Astrocyte (in vitro differentiated cells and primary cell): ENCODE measurements around the gene GRM4. TPM values are rescaled to one million over a fixed set of nuclear protein-coding genes. Genes with fewer than 3 reads are reported as not detected.

ENCODE experiments used
- DNase-seq: peaks from one replicate; pipeline ENCODE4 v3.0.0-alpha.2; 2010; ENCODE audit warnings: low read depth
- FAIRE-seq: peaks from 2 replicates; lab custom pipeline; 2011; peaks lifted over from hg19 to GRCh38; lab: Jason Lieb, UNC
- H2AFZ ChIP-seq: 2 replicates; pipeline ENCODE4 v1.6.0; 2012; ENCODE audit warnings: low read depth, low read length, inconsistent platforms
- H3K27ac ChIP-seq: 2 replicates; pipeline ENCODE4 v1.5.1; 2011; ENCODE audit warnings: low read depth, low read length, inconsistent platforms
- H3K27me3 ChIP-seq: 2 replicates; pipeline ENCODE4 v1.6.0; 2011; ENCODE audit warnings: low read length, inconsistent platforms; ENCODE audit not compliant: insufficient read depth
- H3K36me3 ChIP-seq: 2 replicates; pipeline ENCODE4 v1.5.1; 2011; ENCODE audit warnings: low read length, inconsistent platforms; ENCODE audit not compliant: insufficient read depth
- H3K4me1 ChIP-seq: 2 replicates; pipeline ENCODE4 v1.5.1; 2011; ENCODE audit warnings: low read length, inconsistent platforms; ENCODE audit not compliant: insufficient read depth
- H3K4me2 ChIP-seq: 2 replicates; pipeline ENCODE4 v1.6.0; 2012; ENCODE audit warnings: low read length, inconsistent platforms
- H3K4me3 ChIP-seq: 2 replicates; pipeline ENCODE4 v1.5.1; 2011; ENCODE audit warnings: low read depth, mild to moderate bottlenecking, low read length, inconsistent platforms; ENCODE audit not compliant: insufficient read depth
- H3K79me2 ChIP-seq: 2 replicates; pipeline ENCODE4 v1.6.0; 2012; ENCODE audit warnings: mild to moderate bottlenecking, low read length, inconsistent platforms; ENCODE audit not compliant: insufficient read depth
- H3K9ac ChIP-seq: 2 replicates; pipeline ENCODE4 v1.6.0; 2012; ENCODE audit warnings: mild to moderate bottlenecking, low read length, inconsistent platforms
- H3K9me3 ChIP-seq: 2 replicates; pipeline ENCODE4 v1.5.1; 2012; ENCODE audit warnings: low read depth, mild to moderate bottlenecking, low read length, inconsistent platforms; ENCODE audit not compliant: insufficient read depth
- H4K20me1 ChIP-seq: 2 replicates; pipeline ENCODE4 v1.6.0; 2012; ENCODE audit warnings: low read length, inconsistent platforms; ENCODE audit not compliant: insufficient read depth
- H3K27ac Mint-ChIP-seq: one replicate; pipeline ENCODE4 v1.8.0; 2021; ENCODE audit warnings: mild to moderate bottlenecking, mixed read lengths; ENCODE audit not compliant: unreplicated experiment
- H3K27me3 Mint-ChIP-seq: one replicate; pipeline ENCODE4 v1.8.0; 2021; ENCODE audit warnings: low read depth, mixed read lengths; ENCODE audit not compliant: unreplicated experiment
- H3K36me3 Mint-ChIP-seq: one replicate; pipeline ENCODE4 v1.8.0; 2021; ENCODE audit warnings: low read depth, mixed read lengths; ENCODE audit not compliant: unreplicated experiment
- H3K4me1 Mint-ChIP-seq: one replicate; pipeline ENCODE4 v1.8.0; 2021; ENCODE audit warnings: low read depth, mixed read lengths; ENCODE audit not compliant: unreplicated experiment
- H3K4me3 Mint-ChIP-seq: one replicate; pipeline ENCODE4 v1.8.0; 2021; ENCODE audit warnings: mild to moderate bottlenecking, moderate library complexity, mixed read lengths; ENCODE audit not compliant: unreplicated experiment
- H3K9me3 Mint-ChIP-seq: one replicate; pipeline ENCODE4 v1.8.0; 2021; ENCODE audit warnings: mild to moderate bottlenecking, mixed read lengths; ENCODE audit not compliant: unreplicated experiment
- EZH2 ChIP-seq: IDR thresholded peaks from 2 replicates; pipeline ENCODE4 v1.6.1; 2012; ENCODE audit warnings: mild to moderate bottlenecking, low read length, inconsistent platforms; ENCODE audit not compliant: insufficient read depth
- total RNA-seq: library from RNA; stranded (reverse); gene quantifications from 2 replicates; pipeline ENCODE4 v1.2.1, GENCODE V29; 2021
- TF ChIP-seq, protein P1 (sequence below): IDR thresholded peaks from 2 replicates; pipeline ENCODE4 v1.5.1; 2011; ENCODE audit warnings: low read depth, mild to moderate bottlenecking, inconsistent platforms, low read length, moderate library complexity; ENCODE audit not compliant: insufficient read depth

GRM4 gene
- total RNA-seq, 1 donor from 2014 or later, result 0.30 TPM

DNA sequence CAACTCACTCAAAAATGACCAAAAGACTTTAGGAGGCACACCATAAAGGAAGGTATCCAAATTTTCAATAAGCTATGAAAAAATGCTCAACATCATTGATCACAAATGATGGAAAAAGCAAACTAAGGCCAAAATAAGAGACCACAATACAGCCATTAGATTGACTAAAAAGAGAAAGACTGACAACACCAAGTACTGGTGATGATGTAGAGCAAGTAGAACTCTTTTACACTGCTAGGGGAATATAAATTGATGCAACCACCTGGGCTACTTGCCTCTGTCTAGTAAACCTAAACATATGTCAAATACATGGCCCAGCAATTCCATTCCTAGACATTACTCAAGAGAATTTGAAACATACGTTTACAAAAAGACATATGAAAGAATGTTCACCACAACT is 148.6 kb downstream of the GRM4 start:
- no peaks in the 10 kb centered on the region for H3K36me3 ChIP-seq
- no peaks in the 10 kb centered on the region for H3K79me2 ChIP-seq
- no peak for FAIRE-seq
- Mint-ChIP-seq H3K27me3 (peaks cover 40% of the 10 kb centered on the region), H3K27ac (no peak overlapping the region), H3K4me1 (no peaks in the 10 kb centered on the region), H3K36me3 (peaks cover 2% of the 10 kb centered on the region), H3K9me3 (peaks cover 4% of the 10 kb centered on the region), H3K4me3 (no peak overlapping the region)
- no peak overlapping the region for H3K27ac ChIP-seq
- no peak overlapping the region for H3K4me3 ChIP-seq
- peaks cover 4% of the 10 kb centered on the region for H3K9me3 ChIP-seq
- no peaks in the 10 kb centered on the region for H4K20me1 ChIP-seq
- H3K9ac ChIP-seq, result no peak overlapping the region
- TF ChIP-seq EZH2, result no peak
- TF ChIP-seq, protein P1, sequence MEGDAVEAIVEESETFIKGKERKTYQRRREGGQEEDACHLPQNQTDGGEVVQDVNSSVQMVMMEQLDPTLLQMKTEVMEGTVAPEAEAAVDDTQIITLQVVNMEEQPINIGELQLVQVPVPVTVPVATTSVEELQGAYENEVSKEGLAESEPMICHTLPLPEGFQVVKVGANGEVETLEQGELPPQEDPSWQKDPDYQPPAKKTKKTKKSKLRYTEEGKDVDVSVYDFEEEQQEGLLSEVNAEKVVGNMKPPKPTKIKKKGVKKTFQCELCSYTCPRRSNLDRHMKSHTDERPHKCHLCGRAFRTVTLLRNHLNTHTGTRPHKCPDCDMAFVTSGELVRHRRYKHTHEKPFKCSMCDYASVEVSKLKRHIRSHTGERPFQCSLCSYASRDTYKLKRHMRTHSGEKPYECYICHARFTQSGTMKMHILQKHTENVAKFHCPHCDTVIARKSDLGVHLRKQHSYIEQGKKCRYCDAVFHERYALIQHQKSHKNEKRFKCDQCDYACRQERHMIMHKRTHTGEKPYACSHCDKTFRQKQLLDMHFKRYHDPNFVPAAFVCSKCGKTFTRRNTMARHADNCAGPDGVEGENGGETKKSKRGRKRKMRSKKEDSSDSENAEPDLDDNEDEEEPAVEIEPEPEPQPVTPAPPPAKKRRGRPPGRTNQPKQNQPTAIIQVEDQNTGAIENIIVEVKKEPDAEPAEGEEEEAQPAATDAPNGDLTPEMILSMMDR, result no peak
- no peaks in the 10 kb centered on the region for H3K4me1 ChIP-seq
- no peak for DNase-seq
- H3K27me3 ChIP-seq, result peaks cover 11% of the 10 kb centered on the region
- no peak overlapping the region for H2AFZ ChIP-seq
- no peak overlapping the region for H3K4me2 ChIP-seq

DNA sequence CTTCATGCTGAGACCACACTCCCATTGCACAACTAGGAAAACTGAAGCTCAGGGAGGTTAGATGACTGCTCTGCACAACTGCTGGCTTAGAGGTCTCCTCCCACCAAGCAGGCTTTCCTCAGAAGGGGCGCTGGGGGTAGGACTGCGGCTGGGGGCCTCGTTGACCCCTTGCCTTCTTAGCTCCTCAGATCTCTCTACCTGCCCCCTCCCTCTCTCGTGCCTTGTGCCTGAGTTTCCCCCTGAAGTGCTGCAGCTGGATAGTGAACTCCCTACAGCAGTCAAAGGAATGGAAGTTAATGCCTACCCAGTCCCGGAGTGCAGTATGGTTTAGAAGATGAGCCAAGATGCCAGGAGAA is 149.8 kb downstream of the GRM4 start:
- Histone ChIP-seq H4K20me1 (no peaks in the 10 kb centered on the region), H3K4me2 (no peak overlapping the region), H3K36me3 (no peaks in the 10 kb centered on the region), H3K4me1 (no peaks in the 10 kb centered on the region), H3K4me3 (no peak overlapping the region), H3K27me3 (peaks cover 8% of the 10 kb centered on the region), H3K9me3 (peaks cover 4% of the 10 kb centered on the region), H3K9ac (no peak overlapping the region), H3K27ac (no peak overlapping the region), H3K79me2 (no peaks in the 10 kb centered on the region), H2AFZ (no peak overlapping the region)
- Mint-ChIP-seq H3K9me3 (peaks cover 4% of the 10 kb centered on the region), H3K27ac (no peak overlapping the region), H3K4me3 (no peak overlapping the region), H3K4me1 (no peaks in the 10 kb centered on the region), H3K27me3 (peaks cover 38% of the 10 kb centered on the region), H3K36me3 (peaks cover 2% of the 10 kb centered on the region)
- TF ChIP-seq EZH2, result no peak
- TF ChIP-seq, protein P1, result no peak
- DNase-seq (no peak), FAIRE-seq (no peak)

DNA sequence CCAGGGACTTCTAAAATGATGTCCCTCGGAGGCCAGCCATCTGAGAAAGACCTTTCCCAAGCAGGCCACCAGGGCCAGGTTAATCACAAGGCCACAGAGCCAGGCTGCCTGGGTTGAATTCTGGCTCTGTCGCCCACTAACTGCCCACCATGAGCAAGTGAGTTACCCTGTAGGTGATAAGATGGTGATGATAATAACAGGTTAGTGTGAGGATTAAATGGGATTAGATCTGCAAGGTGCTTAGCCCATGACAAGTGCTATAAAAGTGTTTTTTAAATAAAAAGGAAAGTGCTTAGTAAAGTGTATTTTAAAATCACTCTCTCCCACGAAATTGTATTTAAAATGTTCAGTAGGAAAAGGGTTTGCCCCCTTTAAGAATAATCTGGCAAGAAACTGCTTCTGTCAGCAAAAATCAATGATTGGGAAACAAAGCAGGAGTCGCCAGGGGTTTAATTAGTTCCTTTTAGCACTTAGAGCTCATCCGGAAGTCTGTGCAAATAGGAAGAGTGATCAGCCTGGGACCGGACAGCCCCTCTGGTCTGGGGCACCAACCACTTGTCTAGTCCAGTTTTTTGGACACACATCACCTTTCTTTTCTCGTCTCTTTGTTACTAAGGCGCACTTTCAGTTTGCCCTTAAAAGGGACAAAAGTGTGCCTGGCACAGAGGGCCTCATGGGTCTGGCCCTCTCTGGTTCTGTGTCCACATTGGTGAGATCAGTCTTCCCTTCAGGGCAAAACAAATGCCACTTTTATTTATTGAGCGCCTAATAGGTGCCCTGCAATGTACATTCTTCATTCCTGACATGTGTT is 150.4 kb downstream of the GRM4 start:
- no peak overlapping the region for H3K4me2 ChIP-seq
- H3K27ac ChIP-seq, result no peak overlapping the region
- H3K4me3 ChIP-seq, result no peak overlapping the region
- no peak overlapping the region for H3K4me3 Mint-ChIP-seq
- H3K27ac Mint-ChIP-seq, result no peak overlapping the region
- peaks cover 2% of the 10 kb centered on the region for H3K36me3 Mint-ChIP-seq
- DNase-seq, result no peak
- peaks cover 40% of the 10 kb centered on the region for H3K27me3 Mint-ChIP-seq
- H3K79me2 ChIP-seq, result no peaks in the 10 kb centered on the region
- no peak overlapping the region for H3K9ac ChIP-seq
- H3K9me3 Mint-ChIP-seq, result peaks cover 6% of the 10 kb centered on the region
- TF ChIP-seq, protein P1, result no peak
- TF ChIP-seq EZH2, result no peak
- no peaks in the 10 kb centered on the region for H3K4me1 ChIP-seq
- no peaks in the 10 kb centered on the region for H4K20me1 ChIP-seq
- no peak for FAIRE-seq
- no peaks in the 10 kb centered on the region for H3K36me3 ChIP-seq
- H2AFZ ChIP-seq, result no peak overlapping the region
- no peaks in the 10 kb centered on the region for H3K4me1 Mint-ChIP-seq
- peaks cover 4% of the 10 kb centered on the region for H3K9me3 ChIP-seq
- peaks cover 8% of the 10 kb centered on the region for H3K27me3 ChIP-seq
